DOHH2 (cell line): ENCODE measurements around the gene FOXB2.

ENCODE experiments used
- H3F3A ChIP-seq: fragments of 200-600 bp; sonication (generic), shearing (Covaris generic); 2 replicates; pipeline ENCODE4 v1.6.0; 2016; ENCODE audit warnings: antibody characterized with exemption, mild to moderate bottlenecking; ENCODE audit not compliant: control insufficient read depth, insufficient read depth
- H3K27ac ChIP-seq: fragments of 200-600 bp; sonication (generic); 2 replicates; pipeline ENCODE4 v1.5.1; 2014; ENCODE audit warnings: low read depth, mild to moderate bottlenecking, low read length, moderate library complexity
- H3K27me3 ChIP-seq: fragments of 200-600 bp; sonication (generic); 2 replicates; pipeline ENCODE4 v1.6.1; 2014; ENCODE audit warnings: mild to moderate bottlenecking, low read length, mixed read lengths; ENCODE audit not compliant: control insufficient read depth
- H3K36me3 ChIP-seq: fragments of 200-600 bp; sonication (generic); 2 replicates; pipeline ENCODE4 v1.6.1; 2014; ENCODE audit warnings: mild to moderate bottlenecking, low read length, moderate library complexity, mixed read lengths; ENCODE audit not compliant: control insufficient read depth
- H3K4me1 ChIP-seq: fragments of 200-600 bp; sonication (generic); 2 replicates; pipeline ENCODE4 v1.6.1; 2014; ENCODE audit warnings: mild to moderate bottlenecking, low read length, mixed read lengths; ENCODE audit not compliant: control insufficient read depth
- H3K4me2 ChIP-seq: fragments of 200-600 bp; sonication (generic); 2 replicates; pipeline ENCODE4 v1.6.0; 2014; ENCODE audit warnings: mild to moderate bottlenecking, low read length, moderate library complexity
- H3K4me3 ChIP-seq: fragments of 200-600 bp; sonication (generic); 2 replicates; pipeline ENCODE4 v1.5.1; 2014; ENCODE audit warnings: mild to moderate bottlenecking, low read length, mixed read lengths
- H3K79me2 ChIP-seq: fragments of 200-600 bp; sonication (generic); 2 replicates; pipeline ENCODE4 v1.6.1; 2014; ENCODE audit warnings: mild to moderate bottlenecking, low read length, mixed read lengths; ENCODE audit not compliant: control insufficient read depth
- H3K9me2 ChIP-seq: fragments of 200-600 bp; sonication (generic); replicated peaks from 2 replicates; pipeline ENCODE4 v1.6.1; 2014; ENCODE audit warnings: mild to moderate bottlenecking, low read length, mixed read lengths; ENCODE audit not compliant: control insufficient read depth
- H3K9me3 ChIP-seq: fragments of 200-600 bp; sonication (generic); 2 replicates; pipeline ENCODE4 v1.6.1; 2014; ENCODE audit warnings: antibody characterized with exemption, low read length, mixed read lengths; ENCODE audit not compliant: control insufficient read depth, insufficient read depth
- H4K20me1 ChIP-seq: fragments of 200-600 bp; sonication (generic); 2 replicates; pipeline ENCODE4 v1.6.0; 2014; ENCODE audit warnings: low read depth, mild to moderate bottlenecking, antibody characterized with exemption, low read length, moderate library complexity; ENCODE audit not compliant: control insufficient read depth, insufficient read depth
- CTCF ChIP-seq: fragments of 200-600 bp; sonication (generic); IDR thresholded peaks from one replicate; pipeline ENCODE4 v1.5.1; 2014; ENCODE audit warnings: antibody characterized with exemption, mild to moderate bottlenecking, low read depth, low read length; ENCODE audit not compliant: poor library complexity, severe bottlenecking
- EZH2phosphoT487 ChIP-seq: fragments of 200-600 bp; sonication (generic); IDR thresholded peaks from 2 replicates; pipeline ENCODE4 v1.6.1; 2017; ENCODE audit warnings: borderline replicate concordance, mild to moderate bottlenecking, antibody characterized with exemption, low read length, moderate library complexity, mixed read lengths

FOXB2 gene

GRCh38 chr9:77021291-77021894 is 1.9 kb downstream of the FOXB2 start:
- H3K79me2 ChIP-seq, result no peaks in the 10 kb centered on the region
- no peaks in the 10 kb centered on the region for H3K9me2 ChIP-seq
- no peak overlapping the region for H3K27ac ChIP-seq
- H3F3A ChIP-seq, result no peaks in the 10 kb centered on the region
- H3K36me3 ChIP-seq, result no peaks in the 10 kb centered on the region
- H3K4me2 ChIP-seq, result no peak overlapping the region
- no peaks in the 10 kb centered on the region for H3K27me3 ChIP-seq
- H3K4me1 ChIP-seq, result no peaks in the 10 kb centered on the region
- no peak overlapping the region for H3K4me3 ChIP-seq
- TF ChIP-seq CTCF (no peak), EZH2phosphoT487 (no peak)
- no peaks in the 10 kb centered on the region for H4K20me1 ChIP-seq
- peaks cover 4% of the 10 kb centered on the region; the same call in 1 of the 2 replicates for H3K9me3 ChIP-seq

- TF ChIP-seq EZH2phosphoT487 (no peak), CTCF (no peak)
- Histone ChIP-seq H3K36me3 (no peaks in the 10 kb centered on the region), H3K4me3 (no peak overlapping the region)
Measured at GRCh38 chr9:77021922-77022782, 2.7 kb downstream of the FOXB2 start.

GRCh38 chr9:77022783-77023440 is 3.5 kb downstream of the FOXB2 start:
- Histone ChIP-seq H3F3A (no peaks in the 10 kb centered on the region), H3K9me3 (peaks cover 4% of the 10 kb centered on the region; the same call in 1 of the 2 replicates), H3K4me3 (no peak overlapping the region), H3K4me2 (no peak overlapping the region), H3K79me2 (no peaks in the 10 kb centered on the region), H3K9me2 (no peaks in the 10 kb centered on the region), H3K27me3 (no peaks in the 10 kb centered on the region), H3K36me3 (no peaks in the 10 kb centered on the region), H3K4me1 (no peaks in the 10 kb centered on the region), H4K20me1 (no peaks in the 10 kb centered on the region), H3K27ac (no peak overlapping the region)
- TF ChIP-seq EZH2phosphoT487 (no peak), CTCF (no peak)

More at GRCh38 chr9:77021922-77022782, 2.7 kb downstream of the FOXB2 start:
- Histone ChIP-seq H4K20me1 (no peaks in the 10 kb centered on the region), H3K9me3 (peaks cover 4% of the 10 kb centered on the region; the same call in 1 of the 2 replicates), H3K4me2 (no peak overlapping the region), H3F3A (no peaks in the 10 kb centered on the region), H3K4me1 (no peaks in the 10 kb centered on the region), H3K79me2 (no peaks in the 10 kb centered on the region), H3K27ac (no peak overlapping the region), H3K27me3 (no peaks in the 10 kb centered on the region), H3K9me2 (no peaks in the 10 kb centered on the region)
